HG02588 (cell line): Measurements from ENCODE around the gene LRRK1.
A peak's percentile ranks its signal among the peaks of the same experiment; 100 is the strongest.

ENCODE experiments used
- ATAC-seq: cut with Tn5 transposase; IDR thresholded peaks from one replicate; pipeline ENCODE4 v1.9.1; 2021; ENCODE audit warnings: mild to moderate bottlenecking, moderate library complexity; ENCODE audit not compliant: unreplicated experiment

LRRK1 gene

GRCh38 chr15:100918690-100919480 lies at the start of gene LRRK1:
TSS of gene LRRK1 (plus strand) at chr15:100919357. CDS start at chr15:100924633, 5,276 bp downstream.
- ATAC-seq = peak; percentile 26

GRCh38 chr15:100873029-100873677 lies 46.0 kb upstream of the LRRK1 start:
- ATAC-seq = peak; percentile 67

GRCh38 chr15:100875495-100875894 lies 43.7 kb upstream of the LRRK1 start:
- no peak for ATAC-seq

GRCh38 chr15:100875976-100876375 lies 43.2 kb upstream of the LRRK1 start:
- no peak for ATAC-seq

- ATAC-seq = no peak
Measured at GRCh38 chr15:100877551-100877950, 41.6 kb upstream of the LRRK1 start.

GRCh38 chr15:100878130-100878529 lies 41.0 kb upstream of the LRRK1 start:
- no peak for ATAC-seq

- no peak for ATAC-seq
Measured at GRCh38 chr15:100878648-100879047, 40.5 kb upstream of the LRRK1 start.

GRCh38 chr15:100879061-100879463 lies 40.1 kb upstream of the LRRK1 start:
- no peak for ATAC-seq

- no peak for ATAC-seq
Measured at GRCh38 chr15:100879464-100880138, 39.6 kb upstream of the LRRK1 start, which contains the start of gene ALDH1A3. TSS of gene ALDH1A3 (plus strand) at chr15:100879831. CDS start at chr15:100879908, 77 bp downstream.

GRCh38 chr15:100880139-100880896 lies 38.8 kb upstream of the LRRK1 start:
- no peak for ATAC-seq

GRCh38 chr15:100880897-100881242 lies 38.3 kb upstream of the LRRK1 start:
- ATAC-seq = no peak

- no peak for ATAC-seq
Measured at GRCh38 chr15:100881573-100882336, 37.4 kb upstream of the LRRK1 start.

GRCh38 chr15:100885116-100885515 lies 34.0 kb upstream of the LRRK1 start:
- no peak for ATAC-seq

- ATAC-seq = no peak
Measured at GRCh38 chr15:100885811-100886210, 33.3 kb upstream of the LRRK1 start.

- ATAC-seq = no peak
Measured at GRCh38 chr15:100887211-100887913, 31.8 kb upstream of the LRRK1 start.

- ATAC-seq = no peak
Measured at GRCh38 chr15:100889385-100890050, 29.6 kb upstream of the LRRK1 start.

GRCh38 chr15:100890051-100890720 lies 29.0 kb upstream of the LRRK1 start:
- ATAC-seq = no peak

GRCh38 chr15:100890850-100891249 lies 28.3 kb upstream of the LRRK1 start:
- ATAC-seq = no peak
